ENCODE data around the gene OR5A1.

Gene OR5A1

GRCh38 chr11:59480359-59480758, 44.1 kb downstream of the OR5A1 start:
- DNase-seq = no peak

All from T1000 (cell line).